ENCODE measurements around the gene TGFBR3L. TPM values are rescaled to one million over a fixed set of nuclear protein-coding genes. Genes with fewer than 3 reads are reported as not detected.

TGFBR3L gene
- total and polyA plus RNA-seq, 2 of the 13 experiments (the other 11 are each of a cell fraction or from before 2014, with no cell fraction given), result 0.20 to 1.0 TPM

DNA sequence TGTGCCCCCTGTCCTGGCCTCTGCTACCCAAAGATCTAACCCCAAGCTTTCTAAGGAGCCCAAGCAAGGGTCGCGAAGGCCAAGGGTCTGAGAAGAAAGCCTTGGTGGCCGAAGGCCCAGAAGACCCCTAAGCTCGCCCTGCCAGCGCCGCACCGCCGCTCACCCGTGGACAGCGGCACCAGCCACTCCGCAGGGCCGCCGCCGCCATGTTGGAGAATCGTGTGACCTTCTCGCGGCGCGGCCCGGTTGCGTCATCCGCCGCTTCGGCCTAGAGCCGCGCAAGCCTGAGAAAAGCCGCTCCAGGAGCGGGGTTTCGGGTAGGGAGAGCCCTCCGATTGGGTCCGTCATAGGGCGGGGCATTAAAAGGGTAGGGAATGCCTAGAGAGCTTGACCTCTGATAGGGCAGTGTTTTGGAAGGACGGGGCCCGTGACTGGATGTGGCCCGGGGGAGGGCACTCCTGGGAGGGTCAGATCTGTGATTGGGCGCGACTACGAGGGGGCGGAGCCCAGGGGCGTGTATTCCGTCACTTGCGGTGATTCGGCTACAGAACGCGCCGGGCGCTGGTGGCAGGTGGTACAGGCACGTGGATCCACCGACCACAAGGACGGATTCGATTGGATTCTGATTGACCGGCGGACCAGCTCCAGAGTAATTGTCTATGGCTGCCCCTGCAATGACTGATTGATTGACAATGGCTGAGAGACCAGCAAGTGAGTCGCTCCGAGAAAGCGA is 29.0 kb downstream of the TGFBR3L start, which contains the start of gene TIMM44 (continued):
- TF ChIP-seq ZNF788 (CRISPR knock-in tag; IDR thresholded peaks at IDR 0.05; ENCODE audit: borderline replicate concordance) (peak; percentile 90; the same call in 1 of the 2 replicates), TSC22D2 (CRISPR knock-in tag; IDR thresholded peaks at IDR 0.05; ENCODE audit: borderline replicate concordance) (no peak), RELA (CRISPR knock-in tag; IDR thresholded peaks at IDR 0.05) (no peak), REXO4 (CRISPR knock-in tag; IDR thresholded peaks at IDR 0.05; ENCODE audit: borderline replicate concordance) (no peak), AKAP8 (CRISPR knock-in tag; IDR thresholded peaks at IDR 0.05) (peak; percentile 65; the same call in 1 of the 2 replicates), DMAP1 (CRISPR knock-in tag; IDR thresholded peaks at IDR 0.05) (peak; percentile 95; the same call in 1 of the 2 replicates), SRSF9 (IDR thresholded peaks at IDR 0.05; ENCODE audit: borderline replicate concordance, insufficient read depth, low read depth, low read length, poor library complexity, severe bottlenecking) (no peak), ZNF546 (CRISPR knock-in tag; conservative IDR thresholded peaks at IDR 0.05) (peak; percentile 96), KDM4B (CRISPR knock-in tag; IDR thresholded peaks at IDR 0.05) (no peak), ARID2 (CRISPR knock-in tag; IDR thresholded peaks at IDR 0.05; ENCODE audit: borderline replicate concordance) (peak; percentile 90), FOXK2 (IDR thresholded peaks at IDR 0.05) (no peak), IKZF4 (CRISPR knock-in tag; IDR thresholded peaks at IDR 0.05; ENCODE audit: borderline replicate concordance, low read depth, not compliant biosample characterization) (no peak), GFI1 (CRISPR knock-in tag; IDR thresholded peaks at IDR 0.05; ENCODE audit: borderline replicate concordance) (peak; percentile 67; the same call in 1 of the 2 replicates), ZNF20 (CRISPR knock-in tag; IDR thresholded peaks at IDR 0.05) (no peak), ZNF850 (CRISPR knock-in tag; conservative IDR thresholded peaks at IDR 0.05) (no peak; the same call in 1 of the 2 replicates)
- TF ChIP-seq, protein P1, sequence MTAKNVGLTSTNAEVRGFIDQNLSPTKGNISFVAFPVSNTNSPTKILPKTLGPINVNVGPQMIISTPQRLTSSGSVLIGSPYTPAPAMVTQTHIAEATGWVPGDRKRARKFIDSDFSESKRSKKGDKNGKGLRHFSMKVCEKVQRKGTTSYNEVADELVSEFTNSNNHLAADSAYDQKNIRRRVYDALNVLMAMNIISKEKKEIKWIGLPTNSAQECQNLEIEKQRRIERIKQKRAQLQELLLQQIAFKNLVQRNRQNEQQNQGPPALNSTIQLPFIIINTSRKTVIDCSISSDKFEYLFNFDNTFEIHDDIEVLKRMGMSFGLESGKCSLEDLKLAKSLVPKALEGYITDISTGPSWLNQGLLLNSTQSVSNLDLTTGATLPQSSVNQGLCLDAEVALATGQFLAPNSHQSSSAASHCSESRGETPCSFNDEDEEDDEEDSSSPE (CRISPR knock-in tag; IDR thresholded peaks at IDR 0.05), result peak; percentile 74
- TF ChIP-seq, protein P2, sequence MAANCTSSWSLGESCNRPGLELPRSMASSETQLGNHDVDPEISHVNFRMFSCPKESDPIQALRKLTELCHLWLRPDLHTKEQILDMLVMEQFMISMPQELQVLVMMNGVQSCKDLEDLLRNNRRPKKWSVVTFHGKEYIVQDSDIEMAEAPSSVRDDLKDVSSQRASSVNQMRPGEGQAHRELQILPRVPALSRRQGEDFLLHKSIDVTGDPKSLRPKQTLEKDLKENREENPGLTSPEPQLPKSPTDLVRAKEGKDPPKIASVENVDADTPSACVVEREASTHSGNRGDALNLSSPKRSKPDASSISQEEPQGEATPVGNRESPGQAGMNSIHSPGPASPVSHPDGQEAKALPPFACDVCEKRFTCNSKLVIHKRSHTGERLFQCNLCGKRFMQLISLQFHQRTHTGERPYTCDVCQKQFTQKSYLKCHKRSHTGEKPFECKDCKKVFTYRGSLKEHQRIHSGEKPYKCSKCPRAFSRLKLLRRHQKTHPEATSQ (CRISPR knock-in tag; IDR thresholded peaks at IDR 0.05; ENCODE audit: borderline replicate concordance), result peak; percentile 80; the same call in 1 of the 2 replicates
- TF ChIP-seq, protein P3, sequence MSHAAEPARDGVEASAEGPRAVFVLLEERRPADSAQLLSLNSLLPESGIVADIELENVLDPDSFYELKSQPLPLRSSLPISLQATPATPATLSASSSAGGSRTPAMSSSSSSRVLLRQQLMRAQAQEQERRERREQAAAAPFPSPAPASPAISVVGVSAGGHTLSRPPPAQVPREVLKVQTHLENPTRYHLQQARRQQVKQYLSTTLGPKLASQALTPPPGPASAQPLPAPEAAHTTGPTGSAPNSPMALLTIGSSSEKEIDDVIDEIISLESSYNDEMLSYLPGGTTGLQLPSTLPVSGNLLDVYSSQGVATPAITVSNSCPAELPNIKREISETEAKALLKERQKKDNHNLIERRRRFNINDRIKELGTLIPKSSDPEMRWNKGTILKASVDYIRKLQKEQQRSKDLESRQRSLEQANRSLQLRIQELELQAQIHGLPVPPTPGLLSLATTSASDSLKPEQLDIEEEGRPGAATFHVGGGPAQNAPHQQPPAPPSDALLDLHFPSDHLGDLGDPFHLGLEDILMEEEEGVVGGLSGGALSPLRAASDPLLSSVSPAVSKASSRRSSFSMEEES (CRISPR knock-in tag; IDR thresholded peaks at IDR 0.05), result peak; percentile 91
- TF ChIP-seq, protein P4, sequence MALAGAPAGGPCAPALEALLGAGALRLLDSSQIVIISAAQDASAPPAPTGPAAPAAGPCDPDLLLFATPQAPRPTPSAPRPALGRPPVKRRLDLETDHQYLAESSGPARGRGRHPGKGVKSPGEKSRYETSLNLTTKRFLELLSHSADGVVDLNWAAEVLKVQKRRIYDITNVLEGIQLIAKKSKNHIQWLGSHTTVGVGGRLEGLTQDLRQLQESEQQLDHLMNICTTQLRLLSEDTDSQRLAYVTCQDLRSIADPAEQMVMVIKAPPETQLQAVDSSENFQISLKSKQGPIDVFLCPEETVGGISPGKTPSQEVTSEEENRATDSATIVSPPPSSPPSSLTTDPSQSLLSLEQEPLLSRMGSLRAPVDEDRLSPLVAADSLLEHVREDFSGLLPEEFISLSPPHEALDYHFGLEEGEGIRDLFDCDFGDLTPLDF (CRISPR knock-in tag; IDR thresholded peaks at IDR 0.05), result peak; percentile 58; the same call in 1 of the 2 replicates

Measured in HepG2 (cell line).